SK-N-MC (cell line): Measurements from ENCODE around the gene RAMP1.

ENCODE experiments used
- EZH2 ChIP-seq: fragments of 200-600 bp; sonication (generic); IDR thresholded peaks from one replicate; pipeline ENCODE4 v1.6.1; 2017; ENCODE audit warnings: antibody characterized with exemption
- POLR2AphosphoS5 ChIP-seq: IDR thresholded peaks from 2 replicates; pipeline ENCODE4 v1.6.1; 2012; ENCODE audit warnings: mild to moderate bottlenecking, low read depth, low read length, borderline replicate concordance

GRCh38 chr2:237904831-237905599, 45.6 kb downstream of the RAMP1 start:
- TF ChIP-seq EZH2 (no peak), POLR2AphosphoS5 (no peak)
